H1 (cell line): Measurements from ENCODE around the gene ZBTB20. TPM values are rescaled to one million over a fixed set of nuclear protein-coding genes. Genes with fewer than 3 reads are reported as not detected.

Experiments
- CTCF ChIA-PET: fragments of 300-600 bp; sonication (Branson Sonifier 250); formaldehyde crosslinking; loops from one replicate; lab custom pipeline; 2021; ENCODE audit not compliant: partially characterized antibody; lab: Charles Lee
- POLR2A ChIA-PET: fragments of 300-600 bp; sonication (Branson Sonifier 250); formaldehyde crosslinking; loops from one replicate; lab custom pipeline; 2021; ENCODE audit warnings: inconsistent platforms; ENCODE audit not compliant: partially characterized antibody; lab: Charles Lee
- DNase-seq, 2 experiments: peaks; one replicate each; pipeline versions ENCODE4 v3.0.0 to v3.0.0-alpha.2; 2010 to 2022; ENCODE audit warnings: low spot score in 2 of 2, low read depth in 1 of 2, mixed read lengths in 1 of 2
- FAIRE-seq: peaks from 2 replicates; lab custom pipeline; 2011; peaks lifted over from hg19 to GRCh38; lab: Jason Lieb, UNC
- H2AFZ ChIP-seq: 2 replicates; pipeline ENCODE4 v1.8.1; 2012; ENCODE audit warnings: low read length, inconsistent platforms
- H2AK5ac ChIP-seq: 2 replicates; pipeline ENCODE4 v1.6.1; 2013; ENCODE audit warnings: low read depth, low read length
- H2BK120ac ChIP-seq: replicated peaks from 2 replicates; pipeline ENCODE3; 2013; ENCODE audit warnings: low read depth, low read length, inconsistent platforms
- H2BK12ac ChIP-seq: 2 replicates; pipeline ENCODE4 v1.6.1; 2013; ENCODE audit warnings: low read depth, low read length
- H2BK15ac ChIP-seq: 2 replicates; pipeline ENCODE4 v1.6.1; 2013; ENCODE audit warnings: low read length
- H2BK20ac ChIP-seq: 2 replicates; pipeline ENCODE4 v1.6.1; 2013; ENCODE audit warnings: low read length
- H2BK5ac ChIP-seq: 2 replicates; pipeline ENCODE4 v1.6.1; 2013; ENCODE audit warnings: low read depth, low read length
- H3K14ac ChIP-seq: 2 replicates; pipeline ENCODE4 v1.6.1; 2013; ENCODE audit warnings: inconsistent platforms; ENCODE audit not compliant: insufficient read length
- H3K18ac ChIP-seq: 2 replicates; pipeline ENCODE4 v1.6.1; 2013; ENCODE audit warnings: low read length; ENCODE audit errors: extremely low read depth
- H3K23ac ChIP-seq: 2 replicates; pipeline ENCODE4 v1.6.1; 2013; ENCODE audit warnings: inconsistent platforms; ENCODE audit not compliant: insufficient read length
- H3K23me2 ChIP-seq: 2 replicates; pipeline ENCODE4 v1.6.1; 2013; ENCODE audit warnings: low read depth, low read length
- H3K27ac ChIP-seq: 2 replicates; pipeline ENCODE4 v1.6.1; 2011; ENCODE audit warnings: low read depth, low read length, inconsistent platforms
- H3K27me3 ChIP-seq, 4 experiments: replicated peaks in 1 of 4; 1 replicate in 1 of 4; 2 replicates in 3 of 4; pipeline versions ENCODE4 v1.6.1 to v1.8.1; 2011 to 2013; ENCODE audit warnings: low read length in 3 of 4, mild to moderate bottlenecking in 3 of 4, inconsistent platforms in 2 of 4, mixed read lengths in 2 of 4, moderate library complexity in 1 of 4; ENCODE audit not compliant: control insufficient read depth in 3 of 4, insufficient read depth in 3 of 4; ENCODE audit errors: extremely low read depth in 1 of 4
- H3K36me3 ChIP-seq, 4 experiments: 2 replicates each; pipeline versions ENCODE4 v1.6.1 to v1.8.1; 2011 to 2013; ENCODE audit warnings: mild to moderate bottlenecking in 4 of 4, low read length in 3 of 4, moderate library complexity in 2 of 4, control low read depth in 1 of 4, inconsistent platforms in 1 of 4; ENCODE audit not compliant: insufficient read depth in 4 of 4, control insufficient read depth in 2 of 4
- H3K4ac ChIP-seq: replicated peaks from 2 replicates; pipeline ENCODE3; 2013; ENCODE audit warnings: low read length, low read depth, mixed read lengths, inconsistent platforms; ENCODE audit not compliant: insufficient read length
- H3K4me1 ChIP-seq, 4 experiments: replicated peaks in 1 of 4; 1 replicate in 1 of 4; 2 replicates in 3 of 4; pipeline versions ENCODE4 v1.6.1 to v1.8.1; 2011 to 2013; ENCODE audit warnings: low read length in 3 of 4, inconsistent platforms in 2 of 4, mixed read lengths in 1 of 4; ENCODE audit not compliant: insufficient read depth in 4 of 4, control insufficient read depth in 3 of 4
- H3K4me2 ChIP-seq, 2 experiments: 2 replicates each; pipeline versions ENCODE4 v1.6.1 to v1.8.1; 2011 to 2013; ENCODE audit warnings: low read depth in 2 of 2, low read length in 2 of 2, control low read depth in 1 of 2, inconsistent platforms in 1 of 2, mild to moderate bottlenecking in 1 of 2; ENCODE audit not compliant: insufficient read depth in 1 of 2
- H3K4me3 ChIP-seq, 4 experiments: fragments of 200-600, 300-600 bp in 1 of 4; sonication (generic), shearing (Covaris generic), sonication (Bioruptor Twin) in 1 of 4; 2 replicates each; pipeline versions ENCODE4 v1.5.1 to v1.8.1; 2011 to 2016; ENCODE audit warnings: low read length in 4 of 4, low read depth in 3 of 4, control low read depth in 2 of 4, inconsistent platforms in 2 of 4, mild to moderate bottlenecking in 2 of 4, mixed read lengths in 1 of 4, moderate library complexity in 1 of 4; ENCODE audit not compliant: insufficient read depth in 2 of 4; ENCODE audit errors: extremely low read depth in 1 of 4
- H3K56ac ChIP-seq: replicated peaks from 2 replicates; pipeline ENCODE3; 2013; ENCODE audit warnings: low read depth, mild to moderate bottlenecking, mixed read lengths, low read length, inconsistent platforms; ENCODE audit not compliant: insufficient read length
- H3K79me1 ChIP-seq: 2 replicates; pipeline ENCODE4 v1.6.1; 2013; ENCODE audit warnings: low read depth, low read length, control low read depth
- H3K79me2 ChIP-seq, 2 experiments: 2 replicates each; pipeline versions ENCODE4 v1.6.1 to v1.8.1; 2012 to 2013; ENCODE audit warnings: low read length in 2 of 2, mild to moderate bottlenecking in 2 of 2, inconsistent platforms in 1 of 2; ENCODE audit not compliant: insufficient read depth in 2 of 2, control insufficient read depth in 1 of 2
- H3K9ac ChIP-seq, 4 experiments: replicated peaks in 1 of 4; 1 replicate in 1 of 4; 2 replicates in 3 of 4; pipeline versions ENCODE4 v1.6.1 to v1.8.1; 2011 to 2013; ENCODE audit warnings: low read depth in 3 of 4, low read length in 3 of 4, control low read depth in 2 of 4, mild to moderate bottlenecking in 2 of 4, moderate library complexity in 2 of 4, inconsistent platforms in 1 of 4; ENCODE audit errors: extremely low read depth in 1 of 4
- H3K9me3 ChIP-seq, 2 experiments: 2 replicates each; pipeline versions ENCODE4 v1.6.1 to v1.8.1; 2012 to 2013; ENCODE audit warnings: mild to moderate bottlenecking in 2 of 2, moderate library complexity in 2 of 2, control low read depth in 1 of 2, inconsistent platforms in 1 of 2, low read depth in 1 of 2, low read length in 1 of 2, mixed read lengths in 1 of 2; ENCODE audit not compliant: insufficient read depth in 2 of 2
- H4K20me1 ChIP-seq, 2 experiments: replicated peaks in 1 of 2; 2 replicates each; pipeline versions ENCODE3 to v1.8.1; 2011 to 2013; ENCODE audit warnings: inconsistent platforms in 2 of 2, low read length in 2 of 2, mild to moderate bottlenecking in 1 of 2; ENCODE audit not compliant: insufficient read depth in 2 of 2, control insufficient read depth in 1 of 2
- H4K5ac ChIP-seq: 2 replicates; pipeline ENCODE4 v1.6.1; 2013; ENCODE audit warnings: low read length, low read depth, mixed read lengths, inconsistent platforms; ENCODE audit not compliant: insufficient read length
- H4K8ac ChIP-seq: 2 replicates; pipeline ENCODE4 v1.8.0; 2013; ENCODE audit warnings: mild to moderate bottlenecking, moderate library complexity, low read length, inconsistent platforms; ENCODE audit not compliant: insufficient read depth; ENCODE audit errors: extremely low read depth
- H4K91ac ChIP-seq: replicated peaks from 2 replicates; pipeline ENCODE3; 2013; ENCODE audit warnings: low read length, mixed read lengths, inconsistent platforms; ENCODE audit not compliant: insufficient read length
- JUND ChIP-seq: IDR thresholded peaks from 2 replicates; pipeline ENCODE4 v1.6.1; 2011; ENCODE audit warnings: mild to moderate bottlenecking, improper control_type of control experiment, low read length
- KDM1A ChIP-seq: fragments of 200-600, 300-600 bp; sonication (generic); IDR thresholded peaks from 2 replicates; pipeline ENCODE4 v1.7.1; 2016; ENCODE audit warnings: mild to moderate bottlenecking, low read length, borderline replicate concordance
- RFX5 ChIP-seq: IDR thresholded peaks from 2 replicates; pipeline ENCODE4 v1.6.1; 2011; ENCODE audit warnings: low read depth, low read length, improper control_type of control experiment, borderline replicate concordance
- SAP30 ChIP-seq: fragments of 300-600 bp; sonication (generic); IDR thresholded peaks from 2 replicates; pipeline ENCODE4 v1.7.1; 2012; ENCODE audit warnings: low read length, moderate library complexity, mild to moderate bottlenecking, inconsistent platforms; ENCODE audit not compliant: insufficient read depth, insufficient replicate concordance
- SIRT6 ChIP-seq: IDR thresholded peaks from one replicate; pipeline ENCODE4 v1.7.1; 2012; ENCODE audit warnings: low read length, inconsistent platforms
- SUZ12 ChIP-seq: fragments of 200-600 bp; sonication (generic); IDR thresholded peaks from 2 replicates; pipeline ENCODE4 v1.6.1; 2012; ENCODE audit warnings: mild to moderate bottlenecking, inconsistent platforms, low read length, moderate library complexity, mixed read lengths
- TAF1 ChIP-seq: IDR thresholded peaks from 2 replicates; pipeline ENCODE4 v1.6.1; 2011; ENCODE audit warnings: mild to moderate bottlenecking, low read depth, low read length
- TAF7 ChIP-seq: optimal IDR thresholded peaks from 2 replicates; pipeline ENCODE3; 2011; ENCODE audit warnings: low read depth, mild to moderate bottlenecking, inconsistent platforms, low read length, moderate library complexity, borderline replicate concordance
- polyA plus RNA-seq, 7 experiments: library from polyadenylated mRNA; depleted of rRNA in 3 of 7; stranded (reverse) in 5 of 7; unstranded in 2 of 7; fragments of >200 nt in 5 of 7; fragments of 200-250 nt in 2 of 7; gene quantifications; 1 replicate in 5 of 7; 2 replicates in 1 of 7; 4 replicates in 1 of 7; pipeline versions ENCODE4 v1.2.1 to v1.2.3, GENCODE V29; 2011 to 2013; ENCODE audit warnings: missing spikeins in 2 of 7, mixed read lengths in 2 of 7
- total RNA-seq: library from RNA; stranded (reverse); fragmentation: NEBNext Ultra II Directional; extraction: Animal tissue kit (Norgen Biotek cat#: 25700); gene quantifications from 2 replicates; pipeline ENCODE4 v1.2.1, GENCODE V29; 2021
- TF ChIP-seq, protein P1 (sequence below): IDR thresholded peaks from 2 replicates; pipeline ENCODE4 v1.6.1; 2012; ENCODE audit warnings: low read length, inconsistent platforms

Gene ZBTB20
- total and polyA plus RNA-seq, 2 of the 8 experiments (the other 6 are each of a cell fraction or from before 2014, with no cell fraction given) = 0.35 to 1.3 TPM

DNA sequence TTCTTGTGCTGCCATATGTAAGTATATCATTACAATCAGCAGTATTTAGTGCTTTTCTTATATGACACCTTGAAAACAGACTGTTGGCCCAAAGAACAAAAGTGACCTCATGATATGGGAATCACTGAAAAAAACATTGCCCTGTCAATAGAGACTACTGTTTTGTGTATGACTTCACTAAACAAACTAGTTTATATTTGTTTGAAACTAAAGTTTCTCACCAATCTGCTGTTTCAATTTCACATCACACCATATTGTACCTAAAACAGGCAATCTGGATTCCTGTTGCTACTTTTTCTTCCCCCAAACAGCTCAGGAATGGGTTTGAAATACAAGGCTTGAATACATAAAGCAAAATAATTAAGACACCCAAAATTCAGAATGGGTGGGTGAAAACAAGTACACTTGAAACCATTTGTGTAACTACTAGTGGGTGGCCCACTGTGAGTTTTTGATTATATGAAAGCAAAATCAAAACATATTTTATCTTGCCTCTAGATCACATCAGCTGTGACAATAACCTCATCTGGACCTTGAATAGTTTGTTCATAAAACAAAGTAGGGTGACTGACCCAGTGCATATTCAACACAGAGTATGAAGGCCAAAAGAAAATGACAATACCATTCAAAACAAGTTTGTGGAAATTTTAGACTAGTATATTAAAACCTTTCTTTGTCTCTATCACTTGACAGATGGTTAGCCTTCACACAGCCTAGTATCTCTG lies 5.9 kb downstream of the ZBTB20 start:
- no peak overlapping the region for H2BK12ac ChIP-seq
- no peak overlapping the region for H4K91ac ChIP-seq
- no peak overlapping the region for H4K5ac ChIP-seq
- H3K79me1 ChIP-seq = no peaks in the 10 kb centered on the region
- no peak overlapping the region for H3K9ac ChIP-seq
- no peak overlapping the region for H3K18ac ChIP-seq
- no peak overlapping the region for H2AFZ ChIP-seq
- no peak overlapping the region for H2BK15ac ChIP-seq
- H3K4ac ChIP-seq = no peak overlapping the region
- no peak overlapping the region for H3K4me3 ChIP-seq
- H3K9me3 ChIP-seq = no peaks in the 10 kb centered on the region
- no peak overlapping the region for H2AK5ac ChIP-seq
- no peak overlapping the region for H3K56ac ChIP-seq
- H3K4me2 ChIP-seq = no peak overlapping the region
- no peak overlapping the region for H3K23ac ChIP-seq
- H2BK5ac ChIP-seq = no peak overlapping the region
- H3K23me2 ChIP-seq = no peaks in the 10 kb centered on the region
- H4K8ac ChIP-seq = no peak overlapping the region
- no peak overlapping the region for H2BK20ac ChIP-seq
- no peaks in the 10 kb centered on the region for H3K36me3 ChIP-seq
- CTCF ChIA-PET = no interaction called here
- FAIRE-seq = no peak
- peaks cover 0 to 7% of the 10 kb centered on the region in 2 experiments; a peak in 2 of 4 replicates for H3K79me2 ChIP-seq
- no peaks in the 10 kb centered on the region for H3K27me3 ChIP-seq
- H3K4me1 ChIP-seq = peaks cover 0 to 5% (median 1%) of the 10 kb centered on the region in 4 experiments; a peak in 2 of 7 replicates
- no peak for DNase-seq
- no peaks in the 10 kb centered on the region for H4K20me1 ChIP-seq
- no peak overlapping the region for H3K27ac ChIP-seq
- H2BK120ac ChIP-seq = no peak overlapping the region
- no peak overlapping the region for H3K14ac ChIP-seq
- POLR2A ChIA-PET = no interaction called here
- TF ChIP-seq TAF1 (no peak), SUZ12 (no peak), KDM1A (no peak), TAF7 (no peak), RFX5 (no peak), JUND (no peak), SAP30 (no peak), SIRT6 (no peak)
- TF ChIP-seq, protein P1, sequence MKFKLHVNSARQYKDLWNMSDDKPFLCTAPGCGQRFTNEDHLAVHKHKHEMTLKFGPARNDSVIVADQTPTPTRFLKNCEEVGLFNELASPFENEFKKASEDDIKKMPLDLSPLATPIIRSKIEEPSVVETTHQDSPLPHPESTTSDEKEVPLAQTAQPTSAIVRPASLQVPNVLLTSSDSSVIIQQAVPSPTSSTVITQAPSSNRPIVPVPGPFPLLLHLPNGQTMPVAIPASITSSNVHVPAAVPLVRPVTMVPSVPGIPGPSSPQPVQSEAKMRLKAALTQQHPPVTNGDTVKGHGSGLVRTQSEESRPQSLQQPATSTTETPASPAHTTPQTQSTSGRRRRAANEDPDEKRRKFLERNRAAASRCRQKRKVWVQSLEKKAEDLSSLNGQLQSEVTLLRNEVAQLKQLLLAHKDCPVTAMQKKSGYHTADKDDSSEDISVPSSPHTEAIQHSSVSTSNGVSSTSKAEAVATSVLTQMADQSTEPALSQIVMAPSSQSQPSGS = no peak
